ENCODE data around the gene KCNQ1.

- TF ChIP-seq POLR2A (IDR thresholded peaks at IDR 0.05; ENCODE audit: low read depth, low read length) (no peak), TAF1 (IDR thresholded peaks at IDR 0.05; ENCODE audit: low read depth, low read length) (no peak)
Measured at GRCh38 chr11:2835751-2836150, 390.9 kb downstream of the KCNQ1 start.

All from GM12891 (cell line).